HepG2 (cell line): ENCODE data around the gene AREL1. TPM values are rescaled to one million over a fixed set of nuclear protein-coding genes. Genes with fewer than 3 reads are reported as not detected.

Experiments
- ATAC-seq: fragments of 200-7000 bp; cut with Tn5 transposase; 3 replicates; pipeline ENCODE4 v1.9.1; 2020; ENCODE audit warnings: mild to moderate bottlenecking, moderate library complexity
- BruUV-seq: library from RNA; stranded (reverse); fragments of 400-500 nt; replicated peaks from 2 replicates; lab custom pipeline; 2021; lab: Mats Ljungman, UMichigan
- CTCF ChIA-PET: fragments of 300-600 bp; formaldehyde crosslinking; extraction: SDS; loops from one replicate; lab custom pipeline; 2021; ENCODE audit warnings: low total read pairs, inconsistent platforms, low intra/inter-chr PET ratio; lab: Yijun Ruan, JAX
- POLR2A ChIA-PET: fragments of 350-600 bp; sonication (Branson Sonifier 250); formaldehyde crosslinking; loops from one replicate; lab custom pipeline; 2020; ENCODE audit warnings: antibody characterized with exemption, inconsistent platforms; lab: Yijun Ruan, JAX
- DNase-seq: peaks from one replicate; pipeline ENCODE4 v3.0.0-alpha.2; 2015; ENCODE audit warnings: low spot score
- FAIRE-seq: peaks from 3 replicates; lab custom pipeline; 2011; peaks lifted over from hg19 to GRCh38; lab: Jason Lieb, UNC
- H2AFZ ChIP-seq: one replicate; pipeline ENCODE4 v1.6.1; 2011; ENCODE audit warnings: low read length, inconsistent platforms
- H3K27ac ChIP-seq: fragments of 300-600 bp; 3 replicates; pipeline ENCODE4 v1.8.0; 2011; ENCODE audit warnings: mixed run types, mild to moderate bottlenecking, mixed read lengths, low read length, inconsistent platforms; ENCODE audit not compliant: insufficient read depth; ENCODE audit errors: extremely low read length
- H3K27me3 ChIP-seq, 2 experiments: fragments of 200-600 bp in 1 of 2; 2 replicates in 1 of 2; 3 replicates in 1 of 2; pipeline versions ENCODE4 v1.6.0 to v1.8.0; 2011; ENCODE audit warnings: low read length in 2 of 2, mild to moderate bottlenecking in 2 of 2, moderate library complexity in 2 of 2, inconsistent platforms in 1 of 2; ENCODE audit not compliant: insufficient read depth in 2 of 2, control insufficient read depth in 1 of 2
- H3K36me3 ChIP-seq, 2 experiments: fragments of 200-600 bp in 1 of 2; replicated peaks in 1 of 2; 2 replicates in 1 of 2; 3 replicates in 1 of 2; pipeline versions ENCODE4 v1.5.1 to v1.8.0; 2011; ENCODE audit warnings: low read length in 2 of 2, inconsistent platforms in 1 of 2; ENCODE audit not compliant: insufficient read depth in 2 of 2, control insufficient read depth in 1 of 2
- H3K4me1 ChIP-seq: 2 replicates; pipeline ENCODE4 v1.5.1; 2012; ENCODE audit warnings: low read length, inconsistent platforms; ENCODE audit not compliant: insufficient read depth
- H3K4me2 ChIP-seq: 2 replicates; pipeline ENCODE4 v1.6.0; 2011; ENCODE audit warnings: low read depth, low read length, inconsistent platforms
- H3K4me3 ChIP-seq, 3 experiments: fragments of 200-600 bp in 1 of 3; sonication (generic), shearing (Covaris generic) in 1 of 3; replicated peaks in 1 of 3; 2 replicates each; pipeline ENCODE4 v1.5.1; 2011 to 2016; ENCODE audit warnings: low read length in 3 of 3, inconsistent platforms in 2 of 3, low read depth in 2 of 3, mild to moderate bottlenecking in 2 of 3, control low read depth in 1 of 3, mixed read lengths in 1 of 3; ENCODE audit not compliant: insufficient read depth in 1 of 3
- H3K79me2 ChIP-seq: one replicate; pipeline ENCODE4 v1.6.1; 2011; ENCODE audit warnings: low read length, inconsistent platforms; ENCODE audit not compliant: insufficient read depth
- H3K9ac ChIP-seq: 2 replicates; pipeline ENCODE4 v1.6.0; 2011; ENCODE audit warnings: mild to moderate bottlenecking, low read depth, low read length, inconsistent platforms; ENCODE audit not compliant: insufficient read depth
- H3K9me3 ChIP-seq: 2 replicates; pipeline ENCODE4 v1.5.1; 2012; ENCODE audit warnings: mild to moderate bottlenecking, low read length
- H4K20me1 ChIP-seq: 2 replicates; pipeline ENCODE4 v1.6.0; 2011; ENCODE audit warnings: inconsistent platforms, mild to moderate bottlenecking, low read length, moderate library complexity; ENCODE audit not compliant: insufficient read depth
- E2F2 ChIP-seq: sonication (generic); formaldehyde crosslinking; IDR thresholded peaks from 2 replicates; pipeline ENCODE4 v1.4.0; 2020; ENCODE audit warnings: missing genetic modification reagents, borderline replicate concordance
- HES4 ChIP-seq: sonication (generic); formaldehyde crosslinking; IDR thresholded peaks from 2 replicates; pipeline ENCODE4 v1.9.0; 2021; ENCODE audit warnings: mild to moderate bottlenecking, missing genetic modification reagents, borderline replicate concordance
- IRX3 ChIP-seq: sonication (generic); formaldehyde crosslinking; IDR thresholded peaks from 2 replicates; pipeline ENCODE4 v1.8.1; 2023; ENCODE audit warnings: mild to moderate bottlenecking, low read depth, missing genetic modification reagents, borderline replicate concordance
- MIER2 ChIP-seq: IDR thresholded peaks from 2 replicates; pipeline ENCODE4 v1.6.1; 2016; ENCODE audit warnings: missing biosample characterization, missing genetic modification reagents
- NCOR1 ChIP-seq: fragments of 200-600 bp; sonication (generic); IDR thresholded peaks from 2 replicates; pipeline ENCODE4 v1.7.0; 2017; ENCODE audit warnings: antibody characterized with exemption, low read length, borderline replicate concordance
- NFIB ChIP-seq: sonication (generic); formaldehyde crosslinking; IDR thresholded peaks from 2 replicates; pipeline ENCODE4 v1.9.0; 2021; ENCODE audit warnings: missing genetic modification reagents, mild to moderate bottlenecking, borderline replicate concordance
- NKX3-1 ChIP-seq: sonication (generic); formaldehyde crosslinking; IDR thresholded peaks from 2 replicates; pipeline ENCODE4 v1.5.0; 2020; ENCODE audit warnings: missing genetic modification reagents
- NR2C2 ChIP-seq: sonication (generic); formaldehyde crosslinking; IDR thresholded peaks from 2 replicates; pipeline ENCODE4 v1.4.0; 2020; ENCODE audit warnings: missing genetic modification reagents, mild to moderate bottlenecking, moderate library complexity, borderline replicate concordance
- SIN3A ChIP-seq: IDR thresholded peaks from 2 replicates; pipeline ENCODE4 v1.6.1; 2011; ENCODE audit warnings: low read depth, mild to moderate bottlenecking, control low read depth, low read length, borderline replicate concordance
- TCF7 ChIP-seq: sonication (generic); IDR thresholded peaks from 2 replicates; pipeline ENCODE4 v1.6.1; 2016; ENCODE audit warnings: antibody characterized with exemption, low read depth
- THAP11 ChIP-seq: IDR thresholded peaks from 2 replicates; pipeline ENCODE4 v1.6.1; 2016; ENCODE audit warnings: missing biosample characterization, missing genetic modification reagents
- TRAFD1 ChIP-seq: sonication (generic); formaldehyde crosslinking; IDR thresholded peaks from 2 replicates; pipeline ENCODE4 v1.5.1; 2020; ENCODE audit warnings: missing genetic modification reagents, mild to moderate bottlenecking, borderline replicate concordance
- ZFP62 ChIP-seq: sonication (generic); formaldehyde crosslinking; IDR thresholded peaks from 2 replicates; pipeline ENCODE4 v1.4.0; 2020; ENCODE audit warnings: missing genetic modification reagents
- ZNF468 ChIP-seq: sonication (generic); formaldehyde crosslinking; IDR thresholded peaks from 2 replicates; pipeline ENCODE4 v1.8.0; 2022; ENCODE audit warnings: mild to moderate bottlenecking, moderate library complexity, missing genetic modification reagents
- ZNF577 ChIP-seq: sonication (generic); formaldehyde crosslinking; IDR thresholded peaks from 2 replicates; pipeline ENCODE4 v1.4.0; 2020; ENCODE audit warnings: mild to moderate bottlenecking, low read depth, missing genetic modification reagents, borderline replicate concordance
- WGBS: methylation state at CpG from one replicate; pipeline ENCODE4 v1.1.6; 2017; ENCODE audit warnings: low lambda C conversion rate; 5-methylcytosine and 5-hydroxymethylcytosine counted together
- in situ Hi-C: cut with HindIII; loops from 2 replicates; pipeline ENCODE4 v1.10.0; 2017; ENCODE audit warnings: low pct_unique_long_range_greater_than_20kb; ENCODE audit not compliant: extremely low pct_ligation_motif_present
- intact Hi-C: fragments of 100-400 bp; cut with micrococcal nuclease; formaldehyde crosslinking; loops from one replicate; pipeline ENCODE4 v1.10.0; 2022; ENCODE audit not compliant: unreplicated experiment
- polyA plus RNA-seq, 8 experiments: library from polyadenylated mRNA; depleted of rRNA in 3 of 8; stranded (reverse) in 7 of 8; unstranded in 1 of 8; fragments of >200 nt; fragmentation: Illumina TruSeq in 4 of 8; extraction: Trizol in 4 of 8; gene quantifications; 2 replicates each; pipeline versions ENCODE4 v1.2.1 to v1.2.3, GENCODE V29; 2011 to 2016; ENCODE audit warnings: low read depth in 4 of 8, missing spikeins in 1 of 8, mixed read lengths in 1 of 8; ENCODE audit not compliant: insufficient read depth in 1 of 8
- total RNA-seq, 5 experiments: library from RNA; depleted of rRNA; stranded (reverse); fragments of >200 nt; fragmentation: Illumina TruSeq; extraction: Trizol; gene quantifications; 2 replicates each; pipeline ENCODE4 v1.2.3, GENCODE V29; 2016; ENCODE audit warnings: low read depth in 1 of 5

AREL1 gene
- total and polyA plus RNA-seq, 2 of the 13 experiments (the other 11 are each of a cell fraction or from before 2014, with no cell fraction given): 21.3 to 25.4 TPM

DNA sequence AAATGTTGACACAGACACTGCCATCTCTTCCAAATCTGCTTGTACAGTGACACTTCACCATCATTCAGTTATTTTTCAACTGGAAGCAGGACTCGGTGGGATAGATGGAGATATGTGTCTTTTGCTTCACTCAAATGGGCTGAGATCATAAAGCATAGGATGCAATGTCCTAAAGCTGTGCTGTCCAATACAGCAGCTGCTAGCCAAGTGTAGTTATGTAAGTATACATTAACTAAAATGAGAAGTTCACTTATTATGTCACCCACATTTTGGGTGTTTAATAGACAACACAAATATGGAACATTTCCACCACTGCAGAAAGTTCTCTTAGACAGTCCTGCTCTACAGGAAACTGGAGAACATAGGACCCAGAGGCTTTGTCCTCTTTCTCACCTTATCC is 43.6 kb downstream of the AREL1 start:
- DNase-seq (no peak), FAIRE-seq (no peak), ATAC-seq (no peak)
- no peaks in the 10 kb centered on the region for H3K79me2 ChIP-seq
- BruUV-seq: no TSS peak
- intact Hi-C loops: no loop called here
- no peaks in the 10 kb centered on the region for H4K20me1 ChIP-seq
- in situ Hi-C loops: no loop called here
- ChIA-PET POLR2A (no interaction called here), CTCF (no interaction called here)
- no peak overlapping the region for H3K9ac ChIP-seq
- no peak overlapping the region for H3K4me2 ChIP-seq
- no peak overlapping the region for H2AFZ ChIP-seq
- TF ChIP-seq ZNF468 (no peak), TRAFD1 (CRISPR knock-in tag) (no peak), ZFP62 (no peak), NKX3-1 (CRISPR knock-in tag) (no peak), TCF7 (no peak), NCOR1 (no peak), MIER2 (CRISPR knock-in tag) (no peak), NFIB (no peak), HES4 (CRISPR knock-in tag) (no peak), E2F2 (CRISPR knock-in tag) (no peak), NR2C2 (CRISPR knock-in tag) (no peak), SIN3A (no peak), THAP11 (CRISPR knock-in tag) (no peak), ZNF577 (CRISPR knock-in tag) (no peak), IRX3 (CRISPR knock-in tag) (no peak)
- 100% methylated on average over 1 of the region's 1 CpG for WGBS
- peaks cover 15 to 67% of the 10 kb centered on the region in 2 experiments for H3K36me3 ChIP-seq
- no peak overlapping the region for H3K27ac ChIP-seq
- H3K4me1 ChIP-seq: no peaks in the 10 kb centered on the region
- H3K4me3 ChIP-seq: no peak overlapping the region
- H3K27me3 ChIP-seq: no peaks in the 10 kb centered on the region
- H3K9me3 ChIP-seq: no peaks in the 10 kb centered on the region
